GM18909 (cell line): ENCODE data around the gene AMFR.
"Not testable (repeated sequence)": the region's sequence is repeated elsewhere in the genome, so short reads cannot be mapped to it uniquely, and the experiment has no call there.

Experiments
- ATAC-seq: cut with Tn5 transposase; IDR thresholded peaks from one replicate; pipeline ENCODE4 v1.9.1; 2021; ENCODE audit warnings: mild to moderate bottlenecking; ENCODE audit not compliant: unreplicated experiment, poor library complexity

AMFR gene

DNA sequence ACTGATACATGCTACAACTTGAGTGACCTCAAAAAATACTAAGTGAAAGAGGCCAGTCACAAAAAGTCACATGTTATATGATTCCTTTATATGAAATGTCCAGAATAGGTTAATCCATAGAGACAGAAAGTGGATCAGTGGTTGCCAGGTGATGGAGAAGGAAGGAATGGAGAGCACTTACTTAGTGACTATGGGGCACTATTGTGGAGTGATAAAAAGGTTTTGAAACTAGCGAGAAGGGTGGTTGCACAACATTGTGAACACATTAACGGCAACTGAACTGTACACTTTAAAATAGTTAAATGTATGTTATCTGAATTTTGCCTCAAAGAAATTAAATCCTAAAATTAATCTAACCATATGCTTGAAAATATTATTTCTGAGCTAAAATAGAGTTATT, 25.9 kb downstream of the AMFR start:
- ATAC-seq = no peak

DNA sequence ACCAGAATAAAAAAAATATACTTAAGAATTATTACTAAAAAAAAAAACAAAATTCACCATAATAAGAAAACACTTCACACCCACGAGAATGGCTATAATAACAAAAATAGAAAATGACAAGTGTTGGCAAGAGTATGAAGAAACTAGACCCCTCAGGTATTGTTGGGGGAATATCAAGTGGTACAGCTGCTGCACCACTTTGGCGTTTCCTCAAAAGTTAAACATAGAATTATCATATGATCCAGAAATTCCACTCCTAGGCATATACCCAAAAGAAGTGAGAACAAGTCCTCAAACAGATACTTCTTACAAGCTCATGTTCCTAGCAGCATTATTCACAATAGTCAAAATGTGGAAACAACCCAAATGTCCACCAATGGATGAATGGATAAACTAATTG, 26.3 kb downstream of the AMFR start:
- no peak for ATAC-seq

DNA sequence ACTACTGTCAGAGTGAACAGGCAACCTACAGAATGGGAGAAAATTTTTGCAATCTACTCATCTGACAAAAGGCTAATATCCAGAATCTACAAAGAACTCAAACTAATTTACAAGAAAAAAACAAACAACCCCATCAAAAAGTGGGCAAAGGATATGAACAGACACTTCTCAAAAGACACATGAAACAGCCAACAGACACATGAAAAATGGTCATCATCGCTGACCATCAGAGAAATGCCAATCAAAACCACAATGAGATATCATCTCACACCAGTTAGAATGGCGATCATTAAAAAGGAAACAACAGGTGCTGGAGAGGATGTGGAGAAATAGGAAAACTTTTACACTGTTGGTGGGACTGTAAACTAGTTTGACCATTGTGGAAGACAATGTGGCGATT, 28.6 kb downstream of the AMFR start:
- ATAC-seq = not testable (repeated sequence)

DNA sequence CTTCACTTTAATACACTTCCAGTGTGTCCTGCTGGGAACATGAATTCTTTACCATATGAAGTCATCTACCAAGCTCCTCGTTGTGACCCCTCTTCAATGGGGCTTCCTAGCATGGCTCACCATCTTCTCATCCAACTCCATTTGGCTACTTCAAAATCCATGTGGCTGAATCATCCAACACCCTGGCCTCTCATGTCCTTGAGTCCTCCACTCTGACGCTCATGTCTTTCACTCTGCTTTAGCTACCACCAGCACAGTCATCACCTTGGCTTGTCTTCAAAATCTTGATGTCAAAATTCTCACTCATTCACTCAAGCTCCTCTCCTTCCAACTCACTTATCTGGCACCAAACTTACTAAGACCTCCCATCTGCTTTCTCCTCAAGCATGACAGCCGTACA, 35.8 kb downstream of the AMFR start:
- no peak for ATAC-seq

DNA sequence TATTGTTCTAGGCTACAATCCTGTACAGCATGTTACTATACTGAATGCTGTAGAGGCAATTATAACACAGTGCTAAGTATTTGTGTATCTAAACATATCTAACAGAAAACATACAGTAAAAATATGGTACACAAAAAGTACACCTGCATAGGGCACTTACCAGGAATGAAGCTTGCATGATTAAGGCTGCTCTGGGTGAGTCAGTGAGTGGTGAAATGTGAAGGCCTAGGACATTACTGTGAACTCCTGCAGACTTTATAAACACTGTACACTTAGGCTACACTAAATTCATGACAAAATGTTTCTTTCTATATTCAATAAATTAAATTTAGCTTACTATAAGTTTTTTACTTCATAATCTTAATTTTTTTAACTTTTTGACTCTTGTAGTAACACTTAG, 37.1 kb downstream of the AMFR start:
- ATAC-seq = no peak

DNA sequence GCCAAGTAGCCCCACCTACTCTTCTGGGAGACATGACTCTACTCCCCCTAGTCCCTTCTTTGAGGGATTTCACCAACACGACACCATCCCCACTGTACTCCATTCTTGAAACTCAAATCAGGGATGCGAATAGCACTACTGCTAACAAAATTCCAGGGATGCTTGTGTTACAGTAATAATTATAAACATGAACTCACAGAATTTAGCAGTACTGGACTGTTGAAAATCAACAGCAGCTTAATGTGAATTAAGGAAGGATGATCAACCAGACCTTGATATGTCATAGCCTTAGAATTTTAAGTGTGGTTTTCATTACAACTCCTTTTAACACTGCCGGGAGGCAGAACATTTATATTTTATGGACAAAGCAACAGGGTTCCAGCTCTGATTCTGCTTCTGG, 37.9 kb downstream of the AMFR start:
- no peak for ATAC-seq

DNA sequence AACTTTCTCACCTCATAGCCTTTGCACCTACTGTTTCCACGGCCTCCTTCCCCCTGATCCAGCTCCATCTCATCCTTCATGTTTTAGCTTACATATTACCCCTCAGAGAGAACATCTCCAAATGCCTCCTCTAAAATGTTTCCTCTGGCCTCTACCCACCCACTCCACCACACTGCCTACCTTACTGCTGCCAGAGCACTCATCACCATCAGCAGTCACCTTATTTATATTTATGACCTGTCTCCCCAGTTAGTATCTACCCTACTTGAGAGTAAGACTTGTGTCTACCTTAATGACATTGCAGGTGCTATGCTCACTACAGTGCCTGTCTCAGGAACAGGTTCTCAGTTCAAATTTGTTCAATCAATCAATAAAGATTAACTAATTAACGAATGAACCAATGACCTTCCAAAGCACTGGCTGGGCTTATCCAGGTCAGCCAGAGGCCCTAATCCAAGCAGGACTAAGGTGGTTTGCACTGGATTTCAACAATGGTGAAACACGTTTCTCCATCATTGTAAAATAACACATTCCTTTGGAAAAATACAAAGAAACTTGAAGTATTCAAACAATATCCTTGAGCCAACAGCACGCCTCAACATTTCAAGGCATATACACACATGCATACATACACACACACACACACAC, 41.1 kb downstream of the AMFR start:
- no peak for ATAC-seq

DNA sequence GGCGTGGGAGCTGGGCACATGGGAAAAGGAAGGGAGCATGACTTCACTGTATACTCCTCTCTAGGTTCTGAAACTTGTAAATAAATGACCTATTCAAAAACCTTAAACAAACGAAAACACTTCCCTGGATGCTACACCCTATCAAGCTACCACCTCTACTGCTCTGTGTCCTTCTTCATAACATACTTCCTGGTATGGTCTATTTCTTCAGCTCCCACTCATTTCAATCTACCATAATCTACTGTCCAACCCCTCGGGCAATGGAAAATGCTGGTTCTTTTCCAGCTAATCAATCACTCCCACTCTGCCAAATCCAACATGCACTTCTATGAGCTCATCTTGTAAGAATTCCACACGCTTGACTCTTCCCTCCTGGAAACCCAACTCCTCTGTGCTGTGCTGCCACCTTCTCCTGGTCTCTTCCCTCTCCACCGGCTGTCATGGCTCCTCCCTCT, 42.4 kb downstream of the AMFR start:
- ATAC-seq = no peak

DNA sequence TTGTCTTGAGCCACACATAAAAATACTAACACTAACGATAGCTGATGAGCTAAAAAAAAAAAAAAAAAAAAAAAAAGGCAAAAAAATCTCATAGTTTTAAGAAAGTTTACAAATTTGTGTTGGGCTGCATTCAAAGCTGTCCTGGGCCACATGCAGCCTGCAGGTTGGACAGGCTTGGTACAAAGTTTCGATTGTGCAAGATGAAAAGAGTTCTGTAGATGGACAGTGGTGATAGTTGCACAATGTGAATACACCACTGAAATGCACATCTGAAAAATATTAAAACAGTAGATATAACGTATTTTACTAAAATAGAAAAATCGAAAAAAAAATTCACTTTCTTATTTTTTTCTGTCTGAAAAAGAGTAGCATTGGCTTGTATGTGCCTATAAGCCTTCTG, 42.9 kb downstream of the AMFR start:
- no peak for ATAC-seq

DNA sequence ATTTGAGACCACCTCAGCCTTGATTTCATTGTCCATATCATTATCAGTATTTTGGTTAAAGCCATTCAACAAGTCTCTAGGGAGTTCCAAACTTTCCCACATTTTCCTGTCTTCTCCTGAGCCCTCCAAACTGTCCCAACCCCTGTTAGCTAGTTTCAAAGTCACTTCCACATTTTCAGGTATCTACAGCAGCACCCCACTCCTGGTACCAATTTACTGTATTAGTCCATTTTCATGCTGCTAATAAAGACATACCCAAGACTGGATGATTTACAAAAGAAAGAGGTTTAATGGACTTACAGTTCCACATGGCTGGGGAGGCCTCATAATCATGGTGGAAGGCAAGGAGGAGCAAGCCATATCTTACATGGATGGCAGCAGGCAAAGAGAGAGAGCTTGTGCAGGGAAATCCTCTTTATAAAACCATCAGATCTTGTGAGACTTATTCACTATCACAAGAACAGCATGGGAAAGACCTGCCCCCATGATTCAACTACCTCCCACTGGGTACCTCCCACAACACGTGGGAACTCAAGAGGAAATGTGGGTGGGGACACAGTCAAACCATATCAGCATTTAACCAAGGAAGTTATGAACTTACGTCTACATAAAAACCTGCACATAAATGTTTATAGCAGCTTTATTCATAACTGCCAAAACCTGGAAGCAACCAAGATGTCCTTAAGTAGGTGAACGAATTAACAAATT, 44.4 kb downstream of the AMFR start:
- ATAC-seq = not testable (repeated sequence)

DNA sequence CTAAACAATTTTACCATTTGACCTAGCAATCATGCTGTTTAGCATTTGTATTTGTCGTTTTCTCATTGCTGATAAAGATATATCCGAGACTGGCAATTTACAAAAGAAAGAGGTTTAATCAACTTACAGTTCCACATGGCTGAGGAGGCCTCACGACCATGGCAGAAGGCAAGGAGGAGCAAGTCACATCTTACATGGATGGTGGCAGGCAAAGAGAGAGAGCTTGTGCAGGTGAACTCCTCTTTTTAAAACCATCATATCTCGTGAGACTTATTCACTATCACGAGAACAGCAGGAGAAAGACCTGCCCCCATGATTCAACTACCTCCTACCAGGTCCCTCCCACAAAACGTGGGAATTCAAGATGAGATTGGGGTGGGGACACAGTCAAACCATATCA, 46.3 kb downstream of the AMFR start:
- not testable (repeated sequence) for ATAC-seq

DNA sequence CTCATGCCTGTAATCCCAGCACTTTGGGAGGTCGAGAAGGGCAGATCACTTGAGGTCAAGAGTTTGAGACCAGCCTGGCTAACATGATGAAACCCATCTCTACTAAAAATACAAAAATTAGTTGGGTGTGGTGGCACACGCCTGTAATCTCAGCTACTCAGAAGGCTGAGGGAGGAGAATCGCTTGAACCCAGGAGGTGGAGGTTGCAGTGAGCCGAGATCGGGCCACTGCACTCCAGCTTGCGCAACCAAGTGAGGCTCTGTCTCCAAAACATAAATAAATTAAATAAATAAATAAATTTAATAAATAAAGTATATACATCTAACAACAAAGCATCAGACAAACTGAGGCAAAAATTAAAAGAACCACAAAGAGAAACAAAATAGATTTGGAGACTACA, 49.6 kb downstream of the AMFR start:
- ATAC-seq = not testable (repeated sequence)

DNA sequence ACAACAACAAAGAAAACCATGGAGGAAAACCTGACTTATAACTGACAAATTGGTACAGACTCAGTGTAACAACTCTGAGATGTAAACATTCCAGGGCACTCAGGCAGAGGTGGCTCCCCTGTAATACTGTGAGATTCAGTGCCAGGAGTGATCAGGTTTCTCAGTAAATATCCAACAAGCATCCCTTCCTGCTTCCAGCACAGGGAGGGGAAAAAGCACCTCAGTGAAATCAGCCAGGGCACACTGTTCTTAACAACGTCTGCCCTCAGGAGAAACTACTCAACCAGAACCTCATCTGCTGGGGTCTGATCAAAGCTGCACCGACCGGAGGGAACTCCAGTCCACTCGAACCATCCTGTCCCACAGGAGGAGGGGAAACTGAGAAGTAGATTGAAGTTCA, 52.3 kb downstream of the AMFR start:
- no peak for ATAC-seq

DNA sequence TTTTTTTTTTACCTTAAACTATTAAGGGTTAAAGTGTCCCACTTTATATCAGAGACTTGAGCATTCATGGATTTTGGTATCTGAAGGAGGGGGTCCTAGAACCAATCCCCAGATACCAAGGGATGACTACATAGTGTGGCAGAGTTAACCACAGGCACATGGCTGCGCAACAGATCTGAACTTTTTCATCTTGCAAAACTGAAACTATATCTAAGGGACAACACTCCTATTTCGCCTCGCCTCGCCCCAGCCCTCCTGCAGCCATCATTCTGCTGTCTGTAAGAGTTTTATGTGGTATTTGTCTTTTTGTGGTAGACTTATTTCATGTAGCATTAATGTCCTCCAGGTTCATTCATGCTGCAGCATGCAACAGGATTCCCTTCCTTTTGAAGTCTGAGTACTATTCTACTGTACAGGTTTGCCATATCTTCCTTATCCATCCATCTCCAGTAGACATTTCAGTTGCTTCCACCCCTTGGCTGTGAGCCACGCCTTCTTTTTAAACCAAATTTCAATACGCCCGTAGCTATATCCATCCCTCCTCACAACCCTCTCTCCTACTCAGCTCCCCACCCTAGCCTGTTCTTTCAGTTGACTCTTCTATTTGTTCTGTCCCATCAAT, 53.2 kb downstream of the AMFR start:
- no peak for ATAC-seq

DNA sequence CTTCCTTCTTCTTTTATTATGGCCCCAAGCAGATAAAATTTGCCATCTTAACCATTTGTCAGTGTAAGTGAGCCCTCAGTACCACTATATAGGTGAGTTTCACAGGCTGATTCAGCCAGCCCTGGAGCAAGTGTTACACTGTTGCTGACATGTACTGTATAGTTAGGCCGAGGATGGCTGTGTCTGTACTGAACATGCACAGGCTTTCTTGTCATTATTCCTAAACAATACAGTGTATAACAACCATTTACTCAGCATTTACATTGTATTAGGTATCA, 53.7 kb downstream of the AMFR start:
- ATAC-seq = no peak

DNA sequence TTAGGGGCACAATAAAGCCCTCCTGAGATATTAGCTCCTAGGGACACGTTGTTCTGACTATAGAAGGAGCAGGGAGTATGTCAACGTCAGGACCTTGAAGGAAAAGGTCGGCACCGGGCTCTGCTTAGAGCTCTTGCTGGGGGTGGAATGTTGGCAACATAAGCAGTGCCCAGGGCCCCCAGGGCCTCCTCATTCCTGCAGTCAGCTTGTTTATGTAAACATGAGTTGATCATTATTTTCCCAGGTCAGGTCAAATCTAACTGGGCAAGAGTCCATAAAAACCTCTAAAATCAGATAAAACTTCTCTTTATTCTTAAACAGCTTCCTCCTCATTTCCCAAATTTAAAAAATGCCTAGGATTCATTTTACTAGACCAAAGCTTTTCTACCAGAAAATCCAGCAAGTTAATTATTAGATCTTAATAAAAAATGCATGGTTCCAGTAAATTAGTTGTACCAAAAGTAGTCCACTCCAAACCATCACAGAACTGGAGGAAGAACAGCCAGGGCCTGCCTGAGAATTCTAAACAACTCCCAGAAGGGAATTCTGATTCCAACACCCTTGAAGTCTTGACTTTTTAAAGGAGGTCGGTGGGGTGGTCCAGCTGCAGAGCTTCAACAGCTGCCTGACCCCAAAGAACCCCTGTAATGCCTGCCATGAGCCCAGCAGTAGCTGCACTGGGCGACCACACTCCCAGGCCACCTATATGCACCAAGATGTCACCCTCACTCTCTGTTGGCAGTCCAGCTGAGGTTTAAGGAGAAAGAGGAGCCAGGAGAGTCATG, 54.3 kb downstream of the AMFR start:
- no peak for ATAC-seq

DNA sequence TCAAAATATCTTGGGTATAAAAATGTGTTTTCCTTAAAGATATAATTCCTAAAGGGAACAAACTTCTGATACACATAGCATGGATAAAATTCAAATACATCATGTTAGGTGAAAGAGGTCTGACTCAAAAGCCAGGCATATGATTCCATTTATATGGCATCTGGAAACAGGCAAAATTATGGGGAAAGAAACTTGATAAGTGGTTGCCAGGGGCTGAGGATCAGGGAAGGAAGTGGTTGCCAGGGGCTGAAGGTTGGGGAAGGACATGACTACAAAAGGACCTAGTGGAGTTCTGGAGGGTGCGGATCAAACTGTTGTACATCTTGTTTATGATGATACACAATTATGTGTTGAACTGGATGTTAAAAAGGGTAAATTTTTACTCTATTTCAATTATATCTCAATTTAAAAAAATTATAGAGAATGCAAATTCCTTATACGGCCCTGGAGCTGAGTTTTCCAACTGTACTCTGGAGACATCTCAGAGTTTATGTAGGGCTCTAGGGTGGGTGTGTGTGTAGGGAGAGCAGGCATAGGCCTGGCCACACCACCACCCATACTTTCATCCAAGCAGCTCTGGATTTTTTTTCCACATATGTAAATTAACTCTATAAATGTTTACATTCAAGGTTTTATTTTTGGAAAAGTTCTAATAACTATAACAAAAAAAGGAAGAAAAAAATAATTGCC, 55.0 kb downstream of the AMFR start:
- no peak for ATAC-seq

DNA sequence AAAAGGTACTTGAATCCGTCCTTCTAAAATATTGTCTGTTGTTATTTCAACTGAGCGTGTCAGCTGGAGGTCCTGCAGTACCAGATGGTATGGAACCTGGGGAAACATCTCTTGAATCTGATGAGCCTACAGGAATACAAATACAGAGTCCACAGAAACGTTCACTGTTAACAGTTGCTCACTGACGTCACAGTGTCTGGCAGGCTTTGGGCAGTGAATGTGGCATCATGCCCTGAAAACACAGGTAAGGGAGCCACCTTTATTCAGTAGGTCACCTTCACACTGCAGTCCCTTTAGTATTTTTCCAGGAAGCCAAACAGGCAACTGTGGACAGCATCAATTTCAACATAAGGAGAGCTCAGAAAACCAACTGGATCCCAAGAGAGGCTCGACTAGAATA, 56.1 kb downstream of the AMFR start:
- no peak for ATAC-seq

DNA sequence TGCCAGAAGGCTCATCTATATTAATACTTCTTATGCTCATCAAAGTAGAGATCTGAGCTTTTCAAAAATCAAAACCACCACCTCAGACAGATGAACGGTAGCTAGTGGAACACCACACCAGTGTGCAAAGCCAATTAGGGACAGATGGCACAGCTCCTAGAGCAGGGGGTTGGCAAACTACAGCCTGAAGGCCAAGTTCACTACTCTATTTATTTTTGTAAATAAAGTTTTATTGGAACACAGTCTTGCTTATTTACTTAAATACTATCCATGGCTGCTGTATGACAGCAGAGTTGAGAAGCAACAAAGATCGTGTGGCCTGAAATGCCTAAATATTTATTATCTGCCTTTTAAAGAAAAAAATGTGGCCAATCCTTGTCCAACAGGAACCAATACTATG, 56.8 kb downstream of the AMFR start:
- no peak for ATAC-seq

DNA sequence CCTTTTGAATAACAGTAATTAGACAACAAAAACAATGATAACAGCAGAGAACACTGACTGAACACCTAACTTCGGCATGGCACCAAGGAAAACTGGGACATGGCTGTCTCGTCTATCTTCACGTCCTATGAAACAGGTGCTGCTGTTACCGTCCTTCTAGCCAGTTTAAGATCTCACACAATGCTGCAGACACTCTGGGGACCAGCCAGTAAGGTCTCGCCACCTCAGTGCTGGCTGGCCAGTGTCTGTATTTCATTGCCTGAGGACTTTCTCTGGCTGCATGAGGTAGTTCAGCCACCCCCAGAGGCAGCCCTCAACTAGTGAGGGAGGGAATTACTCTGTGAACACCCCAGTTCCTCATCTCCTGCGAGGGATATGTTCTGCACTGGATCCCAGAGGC, 57.6 kb downstream of the AMFR start:
- ATAC-seq = no peak

DNA sequence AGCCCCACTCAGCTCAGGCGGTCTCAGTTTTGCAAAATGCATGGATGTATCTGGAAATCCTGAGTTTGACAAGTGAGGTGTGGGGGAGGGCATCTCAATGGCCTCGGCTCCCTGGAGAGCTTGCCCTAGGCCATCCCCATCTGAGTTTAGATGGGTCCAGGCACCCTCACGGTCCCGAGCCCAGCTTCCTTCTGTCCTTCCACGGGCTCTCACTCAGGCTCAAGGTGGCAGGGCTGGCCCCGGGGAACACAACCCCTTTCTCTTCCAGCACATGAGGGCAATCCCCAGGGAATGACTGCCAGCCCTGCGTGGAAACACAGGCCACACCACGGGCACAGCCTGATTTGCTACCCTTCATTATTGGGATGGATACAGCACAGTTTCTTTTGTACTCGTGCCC, 58.4 kb downstream of the AMFR start:
- ATAC-seq = no peak
